K562 (cell line): ENCODE measurements around the gene RECQL5. TPM values are rescaled to one million over a fixed set of nuclear protein-coding genes. Genes with fewer than 3 reads are reported as not detected.
A peak's percentile ranks its signal among the peaks of the same experiment; 100 is the strongest.

Experiments
- CBFB ChIP-seq: sonication (generic); formaldehyde crosslinking; IDR thresholded peaks from 2 replicates; pipeline ENCODE4 v1.4.0; 2020; ENCODE audit warnings: mild to moderate bottlenecking, missing genetic modification reagents
- CTCF ChIP-seq, 3 experiments: IDR thresholded peaks in 2 of 3; conservative IDR thresholded peaks in 1 of 3; 2 replicates each; pipeline ENCODE4 v1.5.1; 2011 to 2012; ENCODE audit warnings: low read length in 3 of 3, mild to moderate bottlenecking in 3 of 3, control low read depth in 2 of 3, improper control_type of control experiment in 1 of 3, inconsistent platforms in 1 of 3, low read depth in 1 of 3, mixed read lengths in 1 of 3, moderate library complexity in 1 of 3; ENCODE audit not compliant: insufficient read depth in 2 of 3
- FOXA3 ChIP-seq, 2 experiments: fragments of 450-650 bp in 1 of 2; sonication (generic) in 1 of 2; formaldehyde crosslinking; IDR thresholded peaks in 1 of 2; conservative IDR thresholded peaks in 1 of 2; 2 replicates each; pipeline versions ENCODE4 v1.4.0 to v1.8.0; 2020 to 2022; ENCODE audit warnings: mild to moderate bottlenecking in 2 of 2, missing genetic modification reagents in 1 of 2
- HDAC1 ChIP-seq, 2 experiments: fragments of 450-650 bp; IDR thresholded peaks; 2 replicates each; pipeline ENCODE4 v1.6.1; 2016 to 2017; ENCODE audit warnings: inconsistent platforms in 1 of 2, mild to moderate bottlenecking in 1 of 2, moderate library complexity in 1 of 2
- HIVEP1 ChIP-seq: fragments of 250-450 bp; sonication (Bioruptor Pico); IDR thresholded peaks from 2 replicates; pipeline ENCODE4 v1.4.0; 2020; ENCODE audit warnings: mild to moderate bottlenecking
- NR2C2 ChIP-seq, 2 experiments: fragments of 200-800 bp in 1 of 2; sonication (Bioruptor generic) in 1 of 2; sonication (generic) in 1 of 2; formaldehyde crosslinking in 1 of 2; IDR thresholded peaks; 2 replicates each; pipeline versions ENCODE4 v1.6.1 to v1.8.0; 2016 to 2022; ENCODE audit warnings: mild to moderate bottlenecking in 1 of 2, missing compliant biosample characterization in 1 of 2, missing genetic modification characterization in 1 of 2, missing genetic modification reagents in 1 of 2
- NRF1 ChIP-seq, 2 experiments: fragments of 450-650 bp; IDR thresholded peaks in 1 of 2; conservative IDR thresholded peaks in 1 of 2; 2 replicates each; pipeline ENCODE4 v1.6.1; 2014; ENCODE audit warnings: mild to moderate bottlenecking in 2 of 2
- NUFIP1 ChIP-seq: fragments of 450-650 bp; IDR thresholded peaks from 2 replicates; pipeline ENCODE4 v1.6.1; 2018; ENCODE audit not compliant: partially characterized antibody
- PHF8 ChIP-seq: fragments of 200-600 bp; sonication (generic); IDR thresholded peaks from 2 replicates; pipeline ENCODE4 v1.6.1; 2012; ENCODE audit warnings: mixed run types, mild to moderate bottlenecking, inconsistent platforms, low read length, moderate library complexity, borderline replicate concordance
- POLR2G ChIP-seq: fragments of 200-400 bp; formaldehyde crosslinking; IDR thresholded peaks from 2 replicates; pipeline ENCODE4 v1.6.1; 2017; ENCODE audit warnings: low read depth, mild to moderate bottlenecking, antibody characterized with exemption, low read length, moderate library complexity
- PPARD ChIP-seq: fragments of 250-450 bp; sonication (Bioruptor Pico); IDR thresholded peaks from 2 replicates; pipeline ENCODE4 v1.8.0; 2022; ENCODE audit warnings: inconsistent platforms, mild to moderate bottlenecking, moderate library complexity
- RAD21 ChIP-seq, 2 experiments: fragments of 250-450 bp in 1 of 2; fragments of 450-650 bp in 1 of 2; sonication (Bioruptor Pico) in 1 of 2; formaldehyde crosslinking in 1 of 2; IDR thresholded peaks in 1 of 2; conservative IDR thresholded peaks in 1 of 2; 2 replicates each; pipeline versions ENCODE4 v1.4.0 to v1.8.0; 2020 to 2022; ENCODE audit warnings: mild to moderate bottlenecking in 2 of 2, moderate library complexity in 1 of 2
- SMC3 ChIP-seq: conservative IDR thresholded peaks from 2 replicates; pipeline ENCODE4 v1.6.1; 2011; ENCODE audit warnings: low read depth, low read length, improper control_type of control experiment; ENCODE audit not compliant: insufficient read depth
- TEAD1 ChIP-seq, 2 experiments: fragments of 450-650 bp in 1 of 2; sonication (generic) in 1 of 2; formaldehyde crosslinking; IDR thresholded peaks; 2 replicates each; pipeline versions ENCODE4 v1.4.0 to v1.8.0; 2020 to 2022; ENCODE audit warnings: mild to moderate bottlenecking in 2 of 2, missing genetic modification reagents in 1 of 2
- ZNF184 ChIP-seq: sonication (generic); formaldehyde crosslinking; IDR thresholded peaks from 2 replicates; pipeline ENCODE4 v1.5.0; 2020; ENCODE audit warnings: missing genetic modification reagents
- ZNF511 ChIP-seq: sonication (generic); formaldehyde crosslinking; IDR thresholded peaks from 2 replicates; pipeline ENCODE4 v1.8.0; 2022; ENCODE audit warnings: mild to moderate bottlenecking, missing genetic modification reagents
- ZNF639 ChIP-seq, 2 experiments: fragments of 200-800 bp in 1 of 2; sonication (Bioruptor generic) in 1 of 2; sonication (generic) in 1 of 2; formaldehyde crosslinking in 1 of 2; IDR thresholded peaks in 1 of 2; conservative IDR thresholded peaks in 1 of 2; 2 replicates each; pipeline versions ENCODE4 v1.5.0 to v1.6.1; 2016 to 2020; ENCODE audit warnings: missing compliant biosample characterization in 1 of 2, missing genetic modification characterization in 1 of 2, missing genetic modification reagents in 1 of 2
- polyA plus RNA-seq, 8 experiments: library from polyadenylated mRNA; depleted of rRNA in 4 of 8; stranded (reverse) in 5 of 8; unstranded in 3 of 8; fragments of >200 nt; fragmentation: Nextera tagmentation in 2 of 8; fragmentation: Illumina TruSeq in 1 of 8; extraction: Ambion mirVana in 2 of 8; extraction: Trizol in 1 of 8; gene quantifications; 2 replicates each; pipeline versions ENCODE4 v1.2.1 to v1.2.3, GENCODE V29; 2011 to 2014; ENCODE audit warnings: inconsistent platforms in 1 of 8, missing spikeins in 1 of 8
- total RNA-seq, 7 experiments: library from RNA; depleted of rRNA in 6 of 7; stranded (reverse); fragments of >200 nt in 6 of 7; fragmentation: Illumina TruSeq in 2 of 7; extraction: Trizol in 2 of 7; gene quantifications; 2 replicates each; pipeline versions ENCODE4 v1.2.1 to v1.2.3, GENCODE V29; 2011 to 2021; ENCODE audit warnings: low replicate concordance in 1 of 7
- TF ChIP-seq, protein P1 (sequence below): fragments of 250-450 bp; sonication (Bioruptor Pico); IDR thresholded peaks from 2 replicates; pipeline ENCODE4 v1.9.0; 2021; ENCODE audit warnings: mild to moderate bottlenecking, inconsistent platforms

RECQL5 gene
- total and polyA plus RNA-seq, 9 of the 15 experiments (the other 6 are each of a cell fraction or from before 2014, with no cell fraction given), result 4.1 to 34.8 (median 16.4) TPM

DNA sequence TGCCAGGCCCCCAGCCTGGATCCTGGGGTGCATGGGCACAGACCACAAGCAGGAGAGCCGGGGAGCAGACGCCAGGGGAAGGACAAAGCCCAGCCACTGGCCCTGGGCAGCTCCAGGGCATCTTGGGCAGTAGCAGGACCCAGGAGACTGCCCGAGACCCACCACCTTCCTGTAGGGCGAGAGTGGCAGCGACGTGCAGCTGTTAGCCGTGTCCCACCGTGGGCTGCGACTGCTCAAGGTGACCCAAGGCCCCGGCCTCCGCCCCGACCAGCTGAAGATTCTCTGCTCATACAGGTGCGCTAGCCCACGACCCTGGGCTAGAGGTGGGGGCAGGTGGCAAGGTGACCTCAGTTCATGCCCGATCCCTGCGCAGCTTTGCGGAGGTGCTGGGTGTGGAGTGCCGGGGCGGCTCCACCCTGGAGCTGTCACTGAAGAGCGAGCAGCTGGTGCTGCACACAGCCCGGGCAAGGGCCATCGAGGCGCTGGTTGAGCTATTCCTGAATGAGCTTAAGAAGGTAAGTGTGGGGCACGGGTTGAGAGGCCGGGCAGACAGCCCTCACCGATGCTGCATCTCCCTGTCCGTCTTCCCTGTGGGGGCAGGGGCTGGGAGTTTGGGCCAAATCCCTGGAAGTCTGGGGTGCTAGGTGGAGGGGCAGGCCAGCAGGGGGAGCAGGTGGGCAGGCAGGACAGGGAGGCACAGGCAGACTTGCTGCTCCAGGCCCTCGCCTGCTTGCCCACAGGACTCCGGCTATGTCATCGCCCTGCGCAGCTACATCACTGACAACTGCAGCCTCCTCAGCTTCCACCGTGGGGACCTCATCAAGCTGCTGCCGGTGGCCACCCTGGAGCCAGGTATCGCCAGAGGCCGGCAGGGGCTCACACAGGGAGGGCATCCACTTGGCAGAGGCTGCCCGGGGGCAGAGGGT is 47.2 kb downstream of the RECQL5 start (continued):
- peak; percentile 65 to 79 (median 74) for TF ChIP-seq CTCF (IDR thresholded peaks at IDR 0.05 in 2 of 3, conservative IDR thresholded peaks at IDR 0.05 in 1 of 3; ENCODE audit: insufficient read depth in 2 of 3, low read depth in 1 of 3, low read length in 3 of 3)
- TF ChIP-seq TEAD1 (CRISPR knock-in tag; IDR thresholded peaks at IDR 0.05), result 0 out of 4 replicates have a peak, but pooled peaks of 1 of the 2 experiments have one; percentile 29
- no peak for TF ChIP-seq ZNF511 (CRISPR knock-in tag)
- no peak for TF ChIP-seq PHF8
- no peak for TF ChIP-seq ZNF184 (CRISPR knock-in tag)
- no peak for TF ChIP-seq PPARD
- peak in 1 of 2 experiments; percentile 58; a peak in 2 of 4 replicates for TF ChIP-seq RAD21 (CRISPR knock-in tag; conservative IDR thresholded peaks at IDR 0.05 in 1 of 2, IDR thresholded peaks at IDR 0.05 in 1 of 2)
- TF ChIP-seq HDAC1 (IDR thresholded peaks at IDR 0.05), result no peak
- 0 out of 4 replicates have a peak, but pooled peaks of 1 of the 2 experiments have one; percentile 63 for TF ChIP-seq FOXA3 (CRISPR knock-in tag; conservative IDR thresholded peaks at IDR 0.05 in 1 of 2, IDR thresholded peaks at IDR 0.05 in 1 of 2)
- TF ChIP-seq CBFB, result 0 out of 2 replicates have a peak, but pooled peaks have one; percentile 1
- peak; percentile 16; the same call in 1 of the 2 replicates for TF ChIP-seq POLR2G
- no peak for TF ChIP-seq ZNF639 (CRISPR knock-in tag; conservative IDR thresholded peaks at IDR 0.05 in 1 of 2, IDR thresholded peaks at IDR 0.05 in 1 of 2)
- no peak for TF ChIP-seq NUFIP1
- TF ChIP-seq NRF1 (conservative IDR thresholded peaks at IDR 0.05 in 1 of 2, IDR thresholded peaks at IDR 0.05 in 1 of 2), result peak; percentile 73 to 79
- TF ChIP-seq, protein P1, sequence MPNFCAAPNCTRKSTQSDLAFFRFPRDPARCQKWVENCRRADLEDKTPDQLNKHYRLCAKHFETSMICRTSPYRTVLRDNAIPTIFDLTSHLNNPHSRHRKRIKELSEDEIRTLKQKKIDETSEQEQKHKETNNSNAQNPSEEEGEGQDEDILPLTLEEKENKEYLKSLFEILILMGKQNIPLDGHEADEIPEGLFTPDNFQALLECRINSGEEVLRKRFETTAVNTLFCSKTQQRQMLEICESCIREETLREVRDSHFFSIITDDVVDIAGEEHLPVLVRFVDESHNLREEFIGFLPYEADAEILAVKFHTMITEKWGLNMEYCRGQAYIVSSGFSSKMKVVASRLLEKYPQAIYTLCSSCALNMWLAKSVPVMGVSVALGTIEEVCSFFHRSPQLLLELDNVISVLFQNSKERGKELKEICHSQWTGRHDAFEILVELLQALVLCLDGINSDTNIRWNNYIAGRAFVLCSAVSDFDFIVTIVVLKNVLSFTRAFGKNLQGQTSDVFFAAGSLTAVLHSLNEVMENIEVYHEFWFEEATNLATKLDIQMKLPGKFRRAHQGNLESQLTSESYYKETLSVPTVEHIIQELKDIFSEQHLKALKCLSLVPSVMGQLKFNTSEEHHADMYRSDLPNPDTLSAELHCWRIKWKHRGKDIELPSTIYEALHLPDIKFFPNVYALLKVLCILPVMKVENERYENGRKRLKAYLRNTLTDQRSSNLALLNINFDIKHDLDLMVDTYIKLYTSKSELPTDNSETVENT, result no peak
- peak; percentile 35; the same call in 1 of the 2 replicates for TF ChIP-seq SMC3
- no peak for TF ChIP-seq HIVEP1 (CRISPR knock-in tag)
- 0 out of 2 replicates have a peak, but pooled peaks have one; percentile 25 for TF ChIP-seq NR2C2 (CRISPR knock-in tag; IDR thresholded peaks at IDR 0.05)
- TF ChIP-seq NR2C2 (tag; IDR thresholded peaks at IDR 0.05), result no peak
